Stimulated activated CD8-positive, alpha-beta memory T cell treated with anti-CD3 and anti-CD28 coated beads, Interleukin-4, amount 100 ng/mL, for 48 hours (primary cell): ENCODE results near the gene CSNK2A3.
"Not testable (repeated sequence)": the region's sequence is repeated elsewhere in the genome, so short reads cannot be mapped to it uniquely, and the experiment has no call there.

Experiments
- DNase-seq: peaks from one replicate; pipeline ENCODE4 v3.0.0-alpha.2; 2020

CSNK2A3 gene

GRCh38 chr11:11352878-11353277, at the start of gene CSNK2A3:
CSNK2A3 (minus strand) TSS chr11:11353250; CDS start chr11:11353119, 131 bp downstream.
- not testable (repeated sequence) for DNase-seq

- no peak for DNase-seq
Measured at GRCh38 chr11:11401960-11402535, 49.0 kb upstream of the CSNK2A3 start.

GRCh38 chr11:11400635-11401232, 47.7 kb upstream of the CSNK2A3 start:
- DNase-seq: no peak

- DNase-seq: no peak
Measured at GRCh38 chr11:11400121-11400520, 47.1 kb upstream of the CSNK2A3 start.

- no peak for DNase-seq
Measured at GRCh38 chr11:11397781-11398180, 44.7 kb upstream of the CSNK2A3 start.

GRCh38 chr11:11397036-11397415, 44.0 kb upstream of the CSNK2A3 start:
- DNase-seq: no peak

GRCh38 chr11:11396301-11397035, 43.4 kb upstream of the CSNK2A3 start:
- no peak for DNase-seq

- DNase-seq: no peak
Measured at GRCh38 chr11:11395126-11395525, 42.1 kb upstream of the CSNK2A3 start.

- DNase-seq: no peak
Measured at GRCh38 chr11:11394241-11394640, 41.2 kb upstream of the CSNK2A3 start.

- no peak for DNase-seq
Measured at GRCh38 chr11:11391796-11392463, 38.9 kb upstream of the CSNK2A3 start.

- DNase-seq: no peak
Measured at GRCh38 chr11:11391169-11391568, 38.1 kb upstream of the CSNK2A3 start.

- no peak for DNase-seq
Measured at GRCh38 chr11:11390068-11390771, 37.2 kb upstream of the CSNK2A3 start.

GRCh38 chr11:11389238-11389637, 36.2 kb upstream of the CSNK2A3 start:
- no peak for DNase-seq

- no peak for DNase-seq
Measured at GRCh38 chr11:11387622-11388305, 34.7 kb upstream of the CSNK2A3 start.

GRCh38 chr11:11387207-11387606, 34.2 kb upstream of the CSNK2A3 start:
- DNase-seq: no peak

- no peak for DNase-seq
Measured at GRCh38 chr11:11384829-11385228, 31.8 kb upstream of the CSNK2A3 start.

- DNase-seq: no peak
Measured at GRCh38 chr11:11383995-11384394, 30.9 kb upstream of the CSNK2A3 start.

- no peak for DNase-seq
Measured at GRCh38 chr11:11382858-11383532, 29.9 kb upstream of the CSNK2A3 start.

- no peak for DNase-seq
Measured at GRCh38 chr11:11381471-11382105, 28.5 kb upstream of the CSNK2A3 start.

- no peak for DNase-seq
Measured at GRCh38 chr11:11380883-11381282, 27.8 kb upstream of the CSNK2A3 start.

GRCh38 chr11:11380340-11380739, 27.3 kb upstream of the CSNK2A3 start:
- no peak for DNase-seq
